GM23248 (cell line): ENCODE data around the gene TPRG1L. TPM values are rescaled to one million over a fixed set of nuclear protein-coding genes. Genes with fewer than 3 reads are reported as not detected.

Experiments
- DNase-seq: peaks from one replicate; pipeline ENCODE4 v3.0.0-alpha.2; 2015
- H2AFZ ChIP-seq: fragments of 200-600 bp; sonication (generic); 2 replicates; pipeline ENCODE4 v1.6.1; 2016; ENCODE audit warnings: antibody characterized with exemption
- H3F3A ChIP-seq: fragments of 200-600 bp; sonication (generic); 2 replicates; pipeline ENCODE4 v1.6.1; 2016; ENCODE audit warnings: mild to moderate bottlenecking, antibody characterized with exemption, mixed run types; ENCODE audit not compliant: insufficient read depth
- H3K27ac ChIP-seq: fragments of 200-600 bp; sonication (generic); 2 replicates; pipeline ENCODE4 v1.5.1; 2016; ENCODE audit warnings: mild to moderate bottlenecking
- H3K27me3 ChIP-seq: fragments of 200-600 bp; sonication (generic); replicated peaks from 2 replicates; pipeline ENCODE4 v1.6.1; 2016; ENCODE audit warnings: mild to moderate bottlenecking; ENCODE audit not compliant: insufficient read depth
- H3K36me3 ChIP-seq: fragments of 200-600 bp; sonication (generic); 2 replicates; pipeline ENCODE4 v1.6.1; 2016; ENCODE audit warnings: low read depth, mild to moderate bottlenecking
- H3K4me1 ChIP-seq: fragments of 200-600 bp; sonication (generic); 2 replicates; pipeline ENCODE4 v1.6.1; 2016; ENCODE audit warnings: mild to moderate bottlenecking; ENCODE audit not compliant: insufficient read depth
- H3K4me2 ChIP-seq: fragments of 200-600 bp; sonication (generic); one replicate; pipeline ENCODE4 v1.6.1; 2016; ENCODE audit warnings: mild to moderate bottlenecking; ENCODE audit not compliant: unreplicated experiment
- H3K4me3 ChIP-seq: fragments of 200-600 bp; sonication (generic); 2 replicates; pipeline ENCODE4 v1.5.1; 2016; ENCODE audit warnings: mild to moderate bottlenecking
- H3K79me2 ChIP-seq: fragments of 200-600 bp; sonication (generic); 2 replicates; pipeline ENCODE4 v1.6.1; 2016; ENCODE audit warnings: mild to moderate bottlenecking; ENCODE audit not compliant: insufficient read depth
- H3K9ac ChIP-seq: fragments of 200-600 bp; sonication (generic); 2 replicates; pipeline ENCODE4 v1.6.1; 2016; ENCODE audit warnings: mild to moderate bottlenecking
- H3K9me2 ChIP-seq: fragments of 200-600 bp; sonication (generic); 2 replicates; pipeline ENCODE4 v1.6.1; 2016; ENCODE audit warnings: mixed run types, mild to moderate bottlenecking, moderate library complexity; ENCODE audit not compliant: insufficient read depth
- H3K9me3 ChIP-seq: fragments of 200-600 bp; sonication (generic); one replicate; pipeline ENCODE4 v1.6.1; 2017; ENCODE audit warnings: low read depth
- H4K20me1 ChIP-seq: fragments of 200-600 bp; sonication (generic); 2 replicates; pipeline ENCODE4 v1.6.0; 2016; ENCODE audit not compliant: insufficient read depth
- EZH2 ChIP-seq: fragments of 200-600 bp; sonication (generic); IDR thresholded peaks from 2 replicates; pipeline ENCODE4 v1.6.1; 2018; ENCODE audit warnings: antibody characterized with exemption, mild to moderate bottlenecking; ENCODE audit not compliant: insufficient read depth, poor library complexity, severe bottlenecking
- EZH2phosphoT487 ChIP-seq: fragments of 200-600 bp; sonication (generic); IDR thresholded peaks from 2 replicates; pipeline ENCODE4 v1.6.1; 2018; ENCODE audit warnings: antibody characterized with exemption, moderate library complexity, mild to moderate bottlenecking, low read depth; ENCODE audit not compliant: insufficient read depth
- WGBS, 2 experiments: methylation state at CpG; one replicate each; pipeline ENCODE4 v1.1.6; 2015 to 2017; ENCODE audit warnings: low lambda C conversion rate in 2 of 2, low coverage in 1 of 2; ENCODE audit errors: missing lambda C conversion rate in 2 of 2; 5-methylcytosine and 5-hydroxymethylcytosine counted together
- in situ Hi-C: fragments of 300-500 bp; cut with MboI; formaldehyde crosslinking; loops from 2 replicates; pipeline ENCODE4 v1.15.0; 2020
- polyA plus RNA-seq: library from polyadenylated mRNA; unstranded; fragments of >200 nt; fragmentation: Nextera tagmentation; extraction: Ambion mirVana; gene quantifications from 2 replicates; pipeline ENCODE4 v1.2.1, GENCODE V29; 2016
- total RNA-seq: library from RNA; depleted of rRNA; stranded (reverse); fragments of >200 nt; shearing (Covaris generic); gene quantifications from 2 replicates; pipeline ENCODE4 v1.2.3, GENCODE V29; 2014

The TPRG1L gene
- total and polyA plus RNA-seq, 2 experiments from 2014 or later: 30.7 to 30.9 TPM

- no peak for DNase-seq
- Histone ChIP-seq H3K27me3 (no peaks in the 10 kb centered on the region), H2AFZ (no peak overlapping the region), H3F3A (no peaks in the 10 kb centered on the region), H3K79me2 (no peaks in the 10 kb centered on the region), H3K36me3 (0 out of 2 replicates have a peak, but pooled peaks cover 4% of the 10 kb centered on the region), H3K9ac (no peak overlapping the region), H3K9me3 (no peaks in the 10 kb centered on the region), H3K27ac (no peak overlapping the region), H3K4me3 (no peak overlapping the region), H4K20me1 (no peaks in the 10 kb centered on the region), H3K4me1 (no peaks in the 10 kb centered on the region), H3K9me2 (no peaks in the 10 kb centered on the region), H3K4me2 (no peak overlapping the region)
- in situ Hi-C loops: no loop called here
- WGBS, 2 experiments: 87 to 92% methylated on average over 37 to 42 of the region's 43 CpGs
- TF ChIP-seq EZH2: no peak
- no peak for TF ChIP-seq EZH2phosphoT487
These were observed 18.3 kb downstream of the TPRG1L start for GRCh38 chr1:3642919-3643675.

GRCh38 chr1:3644273-3644672 is 19.5 kb downstream of the TPRG1L start:
- in situ Hi-C loops: no loop called here
- WGBS, 2 experiments: 91 to 92% methylated on average over 14 to 19 of the region's 25 CpGs
- Histone ChIP-seq H4K20me1 (no peaks in the 10 kb centered on the region), H3K9me2 (no peaks in the 10 kb centered on the region), H3K4me2 (no peak overlapping the region), H2AFZ (no peak overlapping the region), H3K9ac (no peak overlapping the region), H3K4me3 (no peak overlapping the region), H3F3A (no peaks in the 10 kb centered on the region), H3K36me3 (0 out of 2 replicates have a peak, but pooled peaks cover 4% of the 10 kb centered on the region), H3K79me2 (peaks cover 8% of the 10 kb centered on the region), H3K27me3 (no peaks in the 10 kb centered on the region), H3K4me1 (0 out of 2 replicates have a peak, but pooled peaks cover 4% of the 10 kb centered on the region), H3K9me3 (no peaks in the 10 kb centered on the region), H3K27ac (no peak overlapping the region)
- TF ChIP-seq EZH2 (no peak), EZH2phosphoT487 (no peak)
- DNase-seq: no peak

- no peaks in the 10 kb centered on the region for H3K9me2 ChIP-seq
- no peak for DNase-seq
- no peaks in the 10 kb centered on the region for H3F3A ChIP-seq
- H3K36me3 ChIP-seq: 0 out of 2 replicates have a peak, but pooled peaks cover 4% of the 10 kb centered on the region
- peaks cover 12% of the 10 kb centered on the region for H3K79me2 ChIP-seq
- no peak overlapping the region for H3K9ac ChIP-seq
- no peak overlapping the region for H3K27ac ChIP-seq
- H3K27me3 ChIP-seq: peaks cover 2% of the 10 kb centered on the region; the same call in 1 of the 2 replicates
- H3K4me3 ChIP-seq: no peak overlapping the region
- in situ Hi-C loops: no loop called here
- H3K4me1 ChIP-seq: 0 out of 2 replicates have a peak, but pooled peaks cover 4% of the 10 kb centered on the region
- WGBS, 2 experiments: 94 to 96% methylated on average over 13 to 42 of the region's 43 CpGs
- no peak overlapping the region for H2AFZ ChIP-seq
- TF ChIP-seq EZH2: no peak
- no peak for TF ChIP-seq EZH2phosphoT487
- H3K4me2 ChIP-seq: no peak overlapping the region
- no peaks in the 10 kb centered on the region for H4K20me1 ChIP-seq
- no peaks in the 10 kb centered on the region for H3K9me3 ChIP-seq
These were observed 20.4 kb downstream of the TPRG1L start for GRCh38 chr1:3645247-3645646.

GRCh38 chr1:3645666-3646355 is 21.0 kb downstream of the TPRG1L start:
- Histone ChIP-seq H3K4me1 (0 out of 2 replicates have a peak, but pooled peaks cover 4% of the 10 kb centered on the region), H3K9me3 (no peaks in the 10 kb centered on the region), H3F3A (no peaks in the 10 kb centered on the region), H2AFZ (no peak overlapping the region), H3K27ac (no peak overlapping the region), H3K4me3 (no peak overlapping the region), H3K9ac (no peak overlapping the region), H3K9me2 (no peaks in the 10 kb centered on the region), H3K27me3 (peaks cover 8% of the 10 kb centered on the region), H3K36me3 (0 out of 2 replicates have a peak, but pooled peaks cover 4% of the 10 kb centered on the region), H3K79me2 (peaks cover 12% of the 10 kb centered on the region), H4K20me1 (no peaks in the 10 kb centered on the region), H3K4me2 (no peak overlapping the region)
- in situ Hi-C loops: no loop called here
- no peak for TF ChIP-seq EZH2phosphoT487
- TF ChIP-seq EZH2: no peak
- WGBS, 2 experiments: 94 to 95% methylated on average over 27 of the region's 27 CpGs
- DNase-seq: no peak
